H9 (cell line): Measurements from ENCODE around the gene MTHFD1L. TPM values are rescaled to one million over a fixed set of nuclear protein-coding genes. Genes with fewer than 3 reads are reported as not detected.

Experiments
- DNase-seq: peaks from one replicate; pipeline ENCODE4 v3.0.0-alpha.2; 2017
- H2AFZ ChIP-seq: one replicate; pipeline ENCODE4 v1.6.1; 2013; ENCODE audit warnings: mild to moderate bottlenecking, low read length, control low read depth, moderate library complexity
- H2AK5ac ChIP-seq: 2 replicates; pipeline ENCODE4 v1.6.1; 2013; ENCODE audit warnings: low read length, control low read depth, mixed read lengths; ENCODE audit not compliant: insufficient read length
- H2BK120ac ChIP-seq: one replicate; pipeline ENCODE4 v1.6.1; 2013; ENCODE audit warnings: low read depth, mild to moderate bottlenecking, low read length, control low read depth, inconsistent platforms; ENCODE audit not compliant: poor library complexity, severe bottlenecking
- H2BK12ac ChIP-seq: 2 replicates; pipeline ENCODE4 v1.6.1; 2013; ENCODE audit warnings: low read length, control low read depth, mixed read lengths, low read depth; ENCODE audit not compliant: insufficient read length
- H2BK15ac ChIP-seq: 2 replicates; pipeline ENCODE4 v1.6.1; 2013; ENCODE audit warnings: low read depth, low read length, control low read depth
- H2BK20ac ChIP-seq: one replicate; pipeline ENCODE4 v1.6.1; 2013; ENCODE audit warnings: low read depth, mild to moderate bottlenecking, low read length, control low read depth, inconsistent platforms; ENCODE audit not compliant: poor library complexity, severe bottlenecking
- H2BK5ac ChIP-seq: 2 replicates; pipeline ENCODE4 v1.6.1; 2013; ENCODE audit warnings: low read length, control low read depth, mixed read lengths; ENCODE audit not compliant: insufficient read length
- H3K14ac ChIP-seq: 2 replicates; pipeline ENCODE4 v1.6.1; 2013; ENCODE audit warnings: low read length, control low read depth; ENCODE audit not compliant: insufficient read depth
- H3K18ac ChIP-seq: 2 replicates; pipeline ENCODE4 v1.6.1; 2013; ENCODE audit warnings: low read depth, mild to moderate bottlenecking, mixed read lengths, low read length, control low read depth; ENCODE audit not compliant: insufficient read length
- H3K23ac ChIP-seq: 2 replicates; pipeline ENCODE4 v1.6.1; 2013; ENCODE audit warnings: low read length, control low read depth, mixed read lengths, low read depth; ENCODE audit not compliant: insufficient read length
- H3K23me2 ChIP-seq: 2 replicates; pipeline ENCODE4 v1.6.1; 2013; ENCODE audit warnings: low read depth, mild to moderate bottlenecking, mixed read lengths, low read length, control low read depth; ENCODE audit not compliant: insufficient read length, poor library complexity, severe bottlenecking
- H3K27ac ChIP-seq: 2 replicates; pipeline ENCODE4 v1.5.1; 2013; ENCODE audit warnings: low read length, control low read depth, mixed read lengths, low read depth; ENCODE audit not compliant: insufficient read length
- H3K27me3 ChIP-seq: 2 replicates; pipeline ENCODE4 v1.6.1; 2013; ENCODE audit warnings: low read length, control low read depth, inconsistent platforms; ENCODE audit not compliant: insufficient read depth
- H3K4ac ChIP-seq: 2 replicates; pipeline ENCODE4 v1.6.1; 2013; ENCODE audit warnings: low read depth, mild to moderate bottlenecking, control low read depth, inconsistent platforms, low read length, moderate library complexity
- H3K4me1 ChIP-seq: 2 replicates; pipeline ENCODE4 v1.6.1; 2013; ENCODE audit warnings: low read length, control low read depth, inconsistent platforms; ENCODE audit not compliant: insufficient read depth
- H3K4me2 ChIP-seq: 2 replicates; pipeline ENCODE4 v1.6.1; 2013; ENCODE audit warnings: low read length, control low read depth, mixed read lengths; ENCODE audit not compliant: insufficient read length, insufficient read depth
- H3K56ac ChIP-seq: 2 replicates; pipeline ENCODE4 v1.6.1; 2013; ENCODE audit warnings: low read depth, mild to moderate bottlenecking, mixed read lengths, low read length, control low read depth; ENCODE audit not compliant: insufficient read length
- H3K79me1 ChIP-seq: 2 replicates; pipeline ENCODE4 v1.6.1; 2013; ENCODE audit warnings: low read depth, mild to moderate bottlenecking, moderate library complexity, low read length, control low read depth, inconsistent platforms; ENCODE audit not compliant: insufficient read depth, poor library complexity, severe bottlenecking
- H3K79me2 ChIP-seq: 2 replicates; pipeline ENCODE4 v1.6.1; 2013; ENCODE audit warnings: low read length, control low read depth, inconsistent platforms; ENCODE audit not compliant: insufficient read depth
- H3K9ac ChIP-seq: 2 replicates; pipeline ENCODE4 v1.6.1; 2013; ENCODE audit warnings: low read length, control low read depth, mixed read lengths; ENCODE audit not compliant: insufficient read length; ENCODE audit errors: extremely low read depth
- H3K9me3 ChIP-seq: one replicate; pipeline ENCODE4 v1.6.1; 2013; ENCODE audit warnings: low read depth, low read length, inconsistent platforms; ENCODE audit not compliant: control insufficient read depth
- H3T11ph ChIP-seq: one replicate; pipeline ENCODE4 v1.6.1; 2013; ENCODE audit warnings: mild to moderate bottlenecking, low read length, control low read depth, inconsistent platforms
- H4K20me1 ChIP-seq: one replicate; pipeline ENCODE4 v1.6.1; 2013; ENCODE audit not compliant: control insufficient read depth, insufficient read length, insufficient read depth
- H4K5ac ChIP-seq: 2 replicates; pipeline ENCODE4 v1.6.1; 2013; ENCODE audit warnings: low read depth, mild to moderate bottlenecking, mixed read lengths, low read length, control low read depth; ENCODE audit not compliant: insufficient read length
- H4K8ac ChIP-seq: replicated peaks from 2 replicates; pipeline ENCODE4 v1.6.1; 2013; ENCODE audit warnings: low read length, control low read depth, mixed read lengths, low read depth; ENCODE audit not compliant: insufficient read length
- H4K91ac ChIP-seq: 2 replicates; pipeline ENCODE4 v1.6.1; 2013; ENCODE audit warnings: low read depth, mild to moderate bottlenecking, moderate library complexity, mixed read lengths, low read length, control low read depth; ENCODE audit not compliant: insufficient read length
- H3K27ac Mint-ChIP-seq, 3 experiments: 2 replicates in 2 of 3; 3 replicates in 1 of 3; pipeline ENCODE4 v1.8.0; 2020 to 2021; ENCODE audit warnings: mixed read lengths in 3 of 3, mild to moderate bottlenecking in 1 of 3, moderate library complexity in 1 of 3
- H3K27me3 Mint-ChIP-seq: 2 replicates; pipeline ENCODE4 v1.8.0; 2021; ENCODE audit warnings: low read depth, mild to moderate bottlenecking, moderate library complexity, mixed read lengths
- H3K36me3 Mint-ChIP-seq, 3 experiments: 2 replicates in 2 of 3; 3 replicates in 1 of 3; pipeline ENCODE4 v1.8.0; 2020 to 2021; ENCODE audit warnings: low read depth in 3 of 3, mixed read lengths in 3 of 3; ENCODE audit not compliant: insufficient read depth in 1 of 3
- H3K4me1 Mint-ChIP-seq, 2 experiments: 2 replicates each; pipeline ENCODE4 v1.8.0; 2020; ENCODE audit warnings: mixed read lengths in 2 of 2
- H3K4me3 Mint-ChIP-seq, 2 experiments: 2 replicates in 1 of 2; 3 replicates in 1 of 2; pipeline ENCODE4 v1.8.0; 2020 to 2021; ENCODE audit warnings: mild to moderate bottlenecking in 2 of 2, mixed read lengths in 2 of 2, moderate library complexity in 1 of 2
- H3K9me3 Mint-ChIP-seq, 2 experiments: 2 replicates in 1 of 2; 3 replicates in 1 of 2; pipeline ENCODE4 v1.8.0; 2020; ENCODE audit warnings: mild to moderate bottlenecking in 2 of 2, mixed read lengths in 2 of 2, moderate library complexity in 1 of 2
- WGBS: extraction: QIAGEN DNeasy Blood & Tissue Kit; methylation state at CpG from one replicate; pipeline ENCODE4 v1.1.7; 2013; ENCODE audit warnings: missing lambda C conversion rate, low lambda C conversion rate, mixed read lengths; ENCODE audit not compliant: insufficient read length; ENCODE audit errors: extremely low coverage; 5-methylcytosine and 5-hydroxymethylcytosine counted together
- total RNA-seq: library from RNA; stranded (reverse); gene quantifications from 2 replicates; pipeline ENCODE4 v1.2.1, GENCODE V29; 2021
- TF ChIP-seq, protein P1 (sequence below): fragments of 200-600 bp; sonication (generic); conservative IDR thresholded peaks from 3 replicates; pipeline ENCODE4 v1.8.0; 2021; ENCODE audit warnings: antibody characterized with exemption, mild to moderate bottlenecking

Gene MTHFD1L
- total RNA-seq, 1 experiment from 2014 or later: 90.2 TPM

DNA sequence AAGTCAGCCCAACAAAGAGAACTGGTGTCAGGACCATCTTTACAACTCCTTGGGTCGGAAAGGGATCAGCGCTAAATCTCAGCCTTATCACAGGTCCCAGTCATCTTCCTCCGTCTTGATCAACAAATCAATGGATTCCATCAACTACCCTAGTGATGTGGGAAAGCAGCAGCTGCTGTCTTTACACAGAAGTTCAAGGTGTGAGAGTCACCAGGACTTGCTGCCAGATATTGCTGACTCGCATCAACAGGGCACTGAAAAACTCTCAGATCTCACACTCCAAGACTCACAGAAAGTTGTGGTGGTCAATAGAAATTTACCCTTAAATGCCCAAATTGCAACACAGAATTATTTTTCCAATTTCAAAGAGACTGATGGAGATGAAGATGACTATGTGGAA, 25.3 kb upstream of the MTHFD1L start:
- Histone ChIP-seq H3K27ac (no peak overlapping the region), H4K20me1 (no peaks in the 10 kb centered on the region), H3K79me2 (no peaks in the 10 kb centered on the region), H2BK120ac (no peak overlapping the region), H2BK20ac (no peak overlapping the region), H3T11ph (no peak overlapping the region), H2AFZ (no peak overlapping the region), H3K9ac (no peak overlapping the region), H2BK15ac (no peak overlapping the region), H4K5ac (no peak overlapping the region), H3K79me1 (no peaks in the 10 kb centered on the region), H4K8ac (no peak overlapping the region), H2BK12ac (no peak overlapping the region), H3K4ac (no peak overlapping the region), H3K56ac (no peak overlapping the region), H3K14ac (no peak overlapping the region), H3K23ac (no peak overlapping the region), H2AK5ac (no peak overlapping the region), H2BK5ac (no peak overlapping the region), H3K4me2 (no peak overlapping the region), H3K4me1 (no peaks in the 10 kb centered on the region), H3K23me2 (no peaks in the 10 kb centered on the region), H3K27me3 (no peaks in the 10 kb centered on the region), H4K91ac (no peak overlapping the region), H3K18ac (no peak overlapping the region), H3K9me3 (no peaks in the 10 kb centered on the region)
- Mint-ChIP-seq H3K9me3 (no peaks in the 10 kb centered on the region), H3K36me3 (no peaks in the 10 kb centered on the region), H3K27ac (no peak overlapping the region), H3K4me1 (peaks cover 5 to 7% of the 10 kb centered on the region in 2 experiments), H3K4me3 (no peak overlapping the region), H3K27me3 (no peaks in the 10 kb centered on the region)
- DNase-seq: no peak
- TF ChIP-seq, protein P1, sequence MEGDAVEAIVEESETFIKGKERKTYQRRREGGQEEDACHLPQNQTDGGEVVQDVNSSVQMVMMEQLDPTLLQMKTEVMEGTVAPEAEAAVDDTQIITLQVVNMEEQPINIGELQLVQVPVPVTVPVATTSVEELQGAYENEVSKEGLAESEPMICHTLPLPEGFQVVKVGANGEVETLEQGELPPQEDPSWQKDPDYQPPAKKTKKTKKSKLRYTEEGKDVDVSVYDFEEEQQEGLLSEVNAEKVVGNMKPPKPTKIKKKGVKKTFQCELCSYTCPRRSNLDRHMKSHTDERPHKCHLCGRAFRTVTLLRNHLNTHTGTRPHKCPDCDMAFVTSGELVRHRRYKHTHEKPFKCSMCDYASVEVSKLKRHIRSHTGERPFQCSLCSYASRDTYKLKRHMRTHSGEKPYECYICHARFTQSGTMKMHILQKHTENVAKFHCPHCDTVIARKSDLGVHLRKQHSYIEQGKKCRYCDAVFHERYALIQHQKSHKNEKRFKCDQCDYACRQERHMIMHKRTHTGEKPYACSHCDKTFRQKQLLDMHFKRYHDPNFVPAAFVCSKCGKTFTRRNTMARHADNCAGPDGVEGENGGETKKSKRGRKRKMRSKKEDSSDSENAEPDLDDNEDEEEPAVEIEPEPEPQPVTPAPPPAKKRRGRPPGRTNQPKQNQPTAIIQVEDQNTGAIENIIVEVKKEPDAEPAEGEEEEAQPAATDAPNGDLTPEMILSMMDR: no peak
- WGBS: no CpG with 5 or more reads among the region's 4 CpGs
